GM20000 (cell line): Measurements from ENCODE around the gene GUCD1.

ENCODE experiments used
- DNase-seq: peaks from one replicate; pipeline ENCODE4 v3.0.0; 2012; ENCODE audit warnings: low spot score
- CTCF ChIP-seq: IDR thresholded peaks from 2 replicates; pipeline ENCODE4 v1.5.1; 2012; ENCODE audit warnings: mild to moderate bottlenecking, control low read depth; ENCODE audit errors: extremely low read depth, missing control alignments

The GUCD1 gene

GRCh38 chr22:24591286-24591830 is 36.4 kb upstream of the GUCD1 start:
- DNase-seq = peak; percentile 23

DNA sequence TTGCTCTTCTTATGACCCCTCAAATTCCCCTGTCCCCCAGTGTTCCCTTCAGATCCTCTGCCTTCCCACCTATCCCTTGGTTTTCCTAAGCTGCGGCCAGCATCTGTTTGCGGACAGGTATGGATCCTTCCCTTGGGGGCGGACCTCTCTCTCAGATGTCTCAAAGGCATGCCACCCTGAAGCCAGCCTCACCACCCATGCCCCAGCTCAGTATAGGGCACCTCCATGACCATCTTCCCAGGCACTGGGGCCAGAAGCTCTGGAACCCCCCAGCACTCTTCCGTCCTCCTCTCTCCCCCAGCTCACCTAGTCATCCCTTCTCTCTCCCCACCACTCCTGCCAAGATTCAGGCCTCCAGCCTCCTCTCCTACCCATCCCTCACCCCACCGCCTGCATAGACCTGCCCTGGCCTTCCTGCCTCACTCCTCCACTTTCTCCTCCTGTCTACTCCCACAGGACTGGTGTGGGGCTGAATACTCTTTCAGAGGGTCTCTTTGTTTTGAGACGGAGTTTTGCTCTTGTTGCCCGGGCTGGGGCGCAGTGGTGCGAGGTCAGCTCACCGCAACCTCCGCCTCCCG is 35.7 kb upstream of the GUCD1 start:
- DNase-seq = no peak
- no peak for TF ChIP-seq CTCF

More at GRCh38 chr22:24591286-24591830, 36.4 kb upstream of the GUCD1 start:
- no peak for TF ChIP-seq CTCF

DNA sequence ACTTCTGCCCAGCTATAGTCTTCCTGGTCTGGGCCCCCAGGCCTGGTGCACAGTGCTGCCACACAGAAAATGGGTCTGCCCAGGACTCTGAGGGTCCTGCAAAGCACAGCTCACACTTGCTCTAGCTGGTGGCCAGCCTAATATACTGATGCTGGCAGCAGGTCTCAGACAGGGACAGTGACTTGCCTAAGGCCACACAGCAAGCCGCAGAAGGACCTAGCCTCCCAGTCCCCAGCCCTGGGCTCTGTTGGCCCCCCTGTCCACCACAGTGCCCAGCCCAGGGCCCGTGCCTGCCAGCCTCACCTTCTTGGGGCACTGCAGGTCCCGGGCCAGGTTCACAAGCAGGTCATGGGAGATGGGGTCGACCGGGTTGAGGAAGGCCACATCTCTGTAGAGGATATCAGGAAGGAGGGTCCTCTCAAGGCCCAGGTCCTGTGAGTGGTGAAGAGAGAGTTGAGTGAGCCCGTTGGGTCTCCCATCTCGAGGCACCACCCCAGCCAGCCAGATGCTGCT is 34.6 kb upstream of the GUCD1 start:
- no peak for TF ChIP-seq CTCF
- DNase-seq = no peak

DNA sequence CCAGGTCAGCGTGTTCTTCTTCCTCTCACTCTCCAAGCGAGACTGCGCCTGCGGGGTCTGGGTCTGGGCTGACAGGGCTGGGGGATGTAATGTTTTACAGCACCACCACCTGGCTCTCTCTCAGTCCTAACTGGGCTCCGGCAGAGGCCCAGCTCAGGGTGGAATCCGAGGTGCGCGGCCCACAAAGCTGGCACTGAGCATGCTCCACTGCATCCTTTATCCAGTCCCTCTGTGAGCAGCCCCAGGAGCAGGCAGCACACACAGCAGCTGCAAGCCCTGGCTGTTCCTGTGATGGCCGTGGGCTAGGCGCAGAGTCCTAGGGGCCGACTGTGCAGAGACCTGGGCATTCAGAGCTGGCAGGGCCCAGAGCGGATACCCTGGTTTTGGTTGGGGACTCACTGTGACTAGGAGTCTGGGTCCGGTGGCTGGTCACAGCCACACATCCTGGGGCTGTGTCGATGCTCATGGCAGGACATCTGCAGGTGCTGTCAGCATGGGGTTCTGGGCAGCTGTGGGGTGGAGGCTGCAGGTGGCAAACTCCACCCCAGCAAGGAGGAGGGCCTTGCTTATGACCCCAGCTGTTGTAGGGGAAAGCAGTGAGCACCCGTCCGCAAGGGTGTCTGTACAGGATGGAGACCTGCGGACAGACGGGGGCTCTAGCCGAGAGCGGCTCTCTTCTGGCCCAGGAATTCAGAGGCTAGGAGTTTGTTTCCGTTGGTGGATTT is 34.0 kb upstream of the GUCD1 start:
- TF ChIP-seq CTCF = no peak
- DNase-seq = no peak

- DNase-seq = no peak
- TF ChIP-seq CTCF = no peak
These were observed 33.4 kb upstream of the GUCD1 start for GRCh38 chr22:24588381-24588756.

DNA sequence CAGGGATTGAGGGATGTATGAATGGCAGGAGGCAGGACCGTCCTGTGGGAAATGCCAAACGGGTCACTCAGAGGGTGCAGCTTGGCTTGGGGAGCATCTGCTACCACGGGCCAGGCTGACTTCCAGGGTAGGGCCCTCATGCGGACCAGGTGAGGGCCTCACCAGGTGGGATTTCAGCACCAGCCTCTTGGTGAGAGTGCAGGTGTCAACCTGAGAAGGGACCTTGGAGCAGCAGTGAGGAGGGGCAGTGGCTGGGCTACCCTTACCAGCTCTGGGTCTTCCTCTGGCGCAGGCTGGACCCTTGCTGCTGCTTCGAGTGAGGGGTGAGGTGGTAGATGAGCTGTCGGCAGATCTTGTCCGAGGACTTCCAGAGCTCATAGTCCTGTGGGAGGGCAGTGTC is 33.0 kb upstream of the GUCD1 start:
- no peak for TF ChIP-seq CTCF
- no peak for DNase-seq

GRCh38 chr22:24587251-24587650 is 32.3 kb upstream of the GUCD1 start:
- no peak for DNase-seq
- no peak for TF ChIP-seq CTCF
